Activated CD4-positive, alpha-beta memory T cell treated with anti-CD3 and anti-CD28 coated beads for 36 hours (primary cell): ENCODE results near the gene PIP5K1B. TPM values are rescaled to one million over a fixed set of nuclear protein-coding genes. Genes with fewer than 3 reads are reported as not detected.

Experiments
- CTCF ChIA-PET: fragments of 350-600 bp; sonication (Branson Sonifier 250); formaldehyde crosslinking; loops from one replicate; lab custom pipeline; 2021; ENCODE audit warnings: antibody characterized with exemption, inconsistent platforms; lab: Charles Lee
- POLR2A ChIA-PET: fragments of 350-600 bp; sonication (Branson Sonifier 250); formaldehyde crosslinking; loops from one replicate; lab custom pipeline; 2021; ENCODE audit warnings: antibody characterized with exemption; lab: Charles Lee
- DNase-seq: peaks from one replicate; pipeline ENCODE4 v3.0.0-alpha.2; 2020
- H3K27ac Mint-ChIP-seq: one replicate; pipeline ENCODE4 v1.8.0; 2021; ENCODE audit warnings: mixed read lengths
- H3K27me3 Mint-ChIP-seq: one replicate; pipeline ENCODE4 v1.8.0; 2021; ENCODE audit warnings: mixed read lengths
- H3K36me3 Mint-ChIP-seq: one replicate; pipeline ENCODE4 v1.8.0; 2021; ENCODE audit warnings: mixed read lengths
- H3K4me1 Mint-ChIP-seq: one replicate; pipeline ENCODE4 v1.8.0; 2021; ENCODE audit warnings: low read depth, mixed read lengths
- H3K4me3 Mint-ChIP-seq: one replicate; pipeline ENCODE4 v1.8.0; 2021; ENCODE audit warnings: mild to moderate bottlenecking, mixed read lengths
- H3K9me3 Mint-ChIP-seq: one replicate; pipeline ENCODE4 v1.8.0; 2021; ENCODE audit warnings: mixed read lengths
- intact Hi-C: fragments of 100-400 bp; cut with micrococcal nuclease; formaldehyde crosslinking; loops from one replicate; pipeline ENCODE4 v1.15.1; 2023
- total RNA-seq, 2 experiments: library from RNA; stranded (reverse); gene quantifications; one replicate each; pipeline ENCODE4 v1.2.3, GENCODE V29; 2021

PIP5K1B gene
- total RNA-seq, 2 experiments from 2014 or later, result 1.1 to 1.6 TPM

GRCh38 chr9:68726489-68726888, 21.4 kb downstream of the PIP5K1B start:
- Mint-ChIP-seq H3K27me3 (peaks cover 23% of the 10 kb centered on the region), H3K4me3 (no peak overlapping the region), H3K36me3 (no peaks in the 10 kb centered on the region), H3K4me1 (no peaks in the 10 kb centered on the region), H3K9me3 (no peaks in the 10 kb centered on the region), H3K27ac (no peak overlapping the region)
- ChIA-PET CTCF (interaction anchor here (0.7 kb wide), 1 partner anchor 26 kb away, joined by 3 read pairs; no protein-coding TSS in a partner anchor), POLR2A (no interaction called here)
- DNase-seq, result no peak
- intact Hi-C loops, result no loop called here

GRCh38 chr9:68727636-68728035, 22.6 kb downstream of the PIP5K1B start:
- Mint-ChIP-seq H3K27ac (no peak overlapping the region), H3K4me3 (no peak overlapping the region), H3K27me3 (peaks cover 23% of the 10 kb centered on the region), H3K36me3 (no peaks in the 10 kb centered on the region), H3K9me3 (no peaks in the 10 kb centered on the region), H3K4me1 (no peaks in the 10 kb centered on the region)
- CTCF ChIA-PET, result no interaction called here
- intact Hi-C loops, result no loop called here
- POLR2A ChIA-PET, result no interaction called here
- DNase-seq, result no peak

GRCh38 chr9:68728731-68729130, 23.7 kb downstream of the PIP5K1B start:
- no peaks in the 10 kb centered on the region for H3K9me3 Mint-ChIP-seq
- H3K4me3 Mint-ChIP-seq, result no peak overlapping the region
- DNase-seq, result no peak
- CTCF ChIA-PET, result interaction anchor here (1.0 kb wide), 1 partner anchor 24 kb away, joined by 3 read pairs; no protein-coding TSS in a partner anchor
- H3K27me3 Mint-ChIP-seq, result peaks cover 19% of the 10 kb centered on the region
- H3K27ac Mint-ChIP-seq, result no peak overlapping the region
- intact Hi-C loops, result no loop called here
- no peaks in the 10 kb centered on the region for H3K36me3 Mint-ChIP-seq
- POLR2A ChIA-PET, result no interaction called here
- no peaks in the 10 kb centered on the region for H3K4me1 Mint-ChIP-seq

- intact Hi-C loops, result no loop called here
- no peak overlapping the region for H3K27ac Mint-ChIP-seq
- H3K36me3 Mint-ChIP-seq, result no peaks in the 10 kb centered on the region
- H3K4me3 Mint-ChIP-seq, result no peak overlapping the region
- ChIA-PET CTCF (no interaction called here), POLR2A (no interaction called here)
- no peak for DNase-seq
- peaks cover 16% of the 10 kb centered on the region for H3K27me3 Mint-ChIP-seq
- no peaks in the 10 kb centered on the region for H3K4me1 Mint-ChIP-seq
- H3K9me3 Mint-ChIP-seq, result no peaks in the 10 kb centered on the region
These were observed 25.7 kb downstream of the PIP5K1B start for GRCh38 chr9:68730570-68731235.

DNA sequence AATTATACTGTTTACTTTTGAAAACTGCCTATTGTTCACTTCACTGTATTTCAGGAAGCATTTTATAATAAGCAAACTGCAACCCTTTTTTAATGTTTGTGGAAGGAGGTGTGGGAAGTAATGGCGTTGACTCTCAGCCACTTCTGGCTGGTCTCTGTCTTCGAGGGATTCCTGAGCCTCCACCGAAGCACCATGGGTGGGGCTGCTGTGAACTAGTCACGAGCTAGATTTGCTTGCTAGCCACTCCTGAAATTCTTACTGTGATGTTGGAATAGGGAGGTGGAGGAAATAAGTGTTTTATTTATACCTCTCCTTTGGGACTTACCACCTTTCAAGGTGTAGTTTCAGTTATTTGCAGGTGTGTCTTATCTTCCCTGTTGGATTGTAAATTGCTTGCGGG, 26.8 kb downstream of the PIP5K1B start:
- Mint-ChIP-seq H3K27ac (no peak overlapping the region), H3K4me3 (no peak overlapping the region), H3K4me1 (no peaks in the 10 kb centered on the region), H3K36me3 (no peaks in the 10 kb centered on the region), H3K27me3 (peaks cover 9% of the 10 kb centered on the region), H3K9me3 (no peaks in the 10 kb centered on the region)
- POLR2A ChIA-PET, result no interaction called here
- no peak for DNase-seq
- CTCF ChIA-PET, result no interaction called here
- intact Hi-C loops, result no loop called here

DNA sequence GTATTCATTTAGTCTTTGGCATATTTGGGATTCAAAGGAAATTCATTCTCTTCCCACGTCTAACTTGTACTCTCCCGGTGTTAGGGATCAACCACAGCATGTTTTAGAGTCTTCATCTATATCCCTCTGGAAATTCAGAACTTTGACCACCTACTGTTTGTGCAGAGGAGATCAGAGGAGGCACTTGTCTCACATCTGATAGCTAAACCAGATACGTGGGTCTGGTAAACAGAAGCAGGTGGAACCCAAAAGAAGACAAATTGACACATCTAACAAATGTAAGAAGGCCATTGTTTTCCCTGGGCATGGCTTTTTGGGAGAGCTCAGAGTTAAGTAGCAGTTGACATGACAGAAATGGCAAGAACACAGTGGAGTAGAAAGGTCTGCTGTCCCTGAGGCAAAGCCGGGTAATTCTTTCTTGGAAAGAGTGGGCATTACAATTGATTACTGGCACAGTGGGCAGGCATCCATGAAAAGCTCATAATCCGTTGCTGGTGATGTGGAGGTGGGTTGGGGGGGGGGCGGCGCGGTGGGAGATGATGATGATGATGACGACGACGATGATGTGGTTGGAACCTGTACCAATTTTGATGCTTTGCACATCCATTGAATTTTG, 27.5 kb downstream of the PIP5K1B start:
- H3K9me3 Mint-ChIP-seq, result no peaks in the 10 kb centered on the region
- H3K4me1 Mint-ChIP-seq, result no peaks in the 10 kb centered on the region
- intact Hi-C loops, result no loop called here
- POLR2A ChIA-PET, result no interaction called here
- DNase-seq, result no peak
- H3K27me3 Mint-ChIP-seq, result peaks cover 9% of the 10 kb centered on the region
- H3K36me3 Mint-ChIP-seq, result no peaks in the 10 kb centered on the region
- H3K27ac Mint-ChIP-seq, result no peak overlapping the region
- no peak overlapping the region for H3K4me3 Mint-ChIP-seq
- CTCF ChIA-PET, result no interaction called here

DNA sequence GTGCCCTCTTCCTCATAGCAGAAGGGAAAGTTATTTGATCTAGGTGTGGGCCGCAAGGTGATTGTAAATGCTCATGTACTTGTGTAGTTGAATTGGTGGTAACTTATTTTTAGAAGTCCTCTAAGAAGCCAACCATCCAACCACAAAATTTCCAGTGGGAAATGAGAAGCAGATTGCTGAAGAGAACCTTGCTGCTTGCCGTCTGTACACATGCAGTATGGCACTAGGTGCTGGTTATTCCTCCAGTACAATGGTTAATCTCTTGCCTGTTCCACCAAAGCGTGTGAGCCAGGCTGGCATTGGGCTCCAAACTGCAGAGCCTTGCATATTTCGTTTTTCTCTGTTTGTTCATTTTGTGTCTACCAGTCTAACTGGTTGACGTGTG, 28.0 kb downstream of the PIP5K1B start:
- intact Hi-C loops, result no loop called here
- Mint-ChIP-seq H3K9me3 (no peaks in the 10 kb centered on the region), H3K36me3 (no peaks in the 10 kb centered on the region), H3K4me3 (no peak overlapping the region), H3K27ac (no peak overlapping the region), H3K27me3 (peaks cover 5% of the 10 kb centered on the region), H3K4me1 (no peaks in the 10 kb centered on the region)
- no peak for DNase-seq
- ChIA-PET CTCF (no interaction called here), POLR2A (no interaction called here)

DNA sequence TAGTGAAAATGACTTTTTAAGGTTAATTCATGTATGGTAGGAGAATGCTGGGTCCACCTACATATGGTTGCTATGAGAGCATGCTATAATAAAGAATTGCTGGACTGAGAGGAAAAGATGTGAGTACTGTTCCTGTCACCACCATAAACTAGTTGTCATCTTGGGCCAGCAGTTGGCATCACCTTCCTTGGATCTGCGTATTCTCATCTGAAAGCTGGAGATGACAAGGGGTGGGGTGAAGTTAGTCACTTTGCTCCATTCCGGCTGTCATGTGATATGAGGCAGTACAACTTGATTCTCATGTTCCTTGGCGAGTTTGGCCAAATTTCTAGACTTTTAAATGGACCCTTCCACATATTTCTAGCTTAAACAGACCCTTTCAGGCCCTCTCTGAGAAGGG, 33.3 kb downstream of the PIP5K1B start:
- H3K36me3 Mint-ChIP-seq, result no peaks in the 10 kb centered on the region
- peaks cover 3% of the 10 kb centered on the region for H3K27me3 Mint-ChIP-seq
- ChIA-PET CTCF (no interaction called here), POLR2A (no interaction called here)
- intact Hi-C loops, result no loop called here
- no peaks in the 10 kb centered on the region for H3K4me1 Mint-ChIP-seq
- H3K27ac Mint-ChIP-seq, result no peak overlapping the region
- no peak for DNase-seq
- H3K9me3 Mint-ChIP-seq, result no peaks in the 10 kb centered on the region
- H3K4me3 Mint-ChIP-seq, result no peak overlapping the region

- H3K36me3 Mint-ChIP-seq, result no peaks in the 10 kb centered on the region
- no peak overlapping the region for H3K27ac Mint-ChIP-seq
- DNase-seq, result no peak
- H3K4me3 Mint-ChIP-seq, result no peak overlapping the region
- ChIA-PET POLR2A (no interaction called here), CTCF (no interaction called here)
- no peaks in the 10 kb centered on the region for H3K27me3 Mint-ChIP-seq
- H3K9me3 Mint-ChIP-seq, result no peaks in the 10 kb centered on the region
- no peaks in the 10 kb centered on the region for H3K4me1 Mint-ChIP-seq
- intact Hi-C loops, result no loop called here
These were observed 34.7 kb downstream of the PIP5K1B start for GRCh38 chr9:68739621-68740174.

DNA sequence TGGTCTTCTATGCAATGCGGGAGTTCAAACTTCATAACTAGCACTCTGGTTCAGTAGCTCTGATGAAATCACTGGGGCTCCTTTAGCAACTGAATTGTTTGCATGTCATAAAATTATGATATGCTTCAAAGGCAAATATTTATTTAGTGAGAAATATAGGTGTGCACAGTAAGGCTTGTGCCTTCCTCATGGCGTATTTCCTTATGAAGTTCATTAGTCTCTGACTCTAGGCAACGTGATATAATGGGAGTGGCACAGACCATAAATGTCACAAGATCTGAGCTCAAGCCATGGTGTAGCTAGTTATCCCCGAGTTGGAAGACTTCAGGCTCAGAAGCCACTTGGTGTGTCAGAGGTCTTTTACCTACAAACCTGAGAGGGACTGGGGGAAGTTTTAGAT, 35.5 kb downstream of the PIP5K1B start:
- ChIA-PET CTCF (no interaction called here), POLR2A (no interaction called here)
- Mint-ChIP-seq H3K9me3 (no peaks in the 10 kb centered on the region), H3K4me1 (no peaks in the 10 kb centered on the region), H3K27me3 (no peaks in the 10 kb centered on the region), H3K4me3 (no peak overlapping the region), H3K36me3 (no peaks in the 10 kb centered on the region), H3K27ac (no peak overlapping the region)
- intact Hi-C loops, result no loop called here
- DNase-seq, result no peak

DNA sequence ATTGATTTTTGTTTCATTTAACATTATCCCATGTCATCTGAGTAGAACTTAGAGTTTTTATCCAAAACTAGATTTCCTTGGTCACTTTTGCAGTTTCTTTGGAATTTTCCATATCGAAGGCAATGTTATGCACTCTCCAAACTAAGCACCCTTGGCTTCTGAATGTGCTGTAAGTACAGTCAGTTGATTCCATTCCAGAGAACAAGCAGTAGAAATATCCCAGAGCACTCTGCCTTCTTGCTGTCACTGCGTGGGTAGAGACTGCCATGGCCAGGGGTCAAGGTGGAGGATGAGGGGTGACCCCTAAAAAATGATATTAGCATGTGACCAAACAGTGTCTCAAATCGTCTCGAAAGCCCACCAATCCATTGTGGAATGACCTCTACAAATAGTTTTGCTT, 36.2 kb downstream of the PIP5K1B start:
- POLR2A ChIA-PET, result no interaction called here

DNA sequence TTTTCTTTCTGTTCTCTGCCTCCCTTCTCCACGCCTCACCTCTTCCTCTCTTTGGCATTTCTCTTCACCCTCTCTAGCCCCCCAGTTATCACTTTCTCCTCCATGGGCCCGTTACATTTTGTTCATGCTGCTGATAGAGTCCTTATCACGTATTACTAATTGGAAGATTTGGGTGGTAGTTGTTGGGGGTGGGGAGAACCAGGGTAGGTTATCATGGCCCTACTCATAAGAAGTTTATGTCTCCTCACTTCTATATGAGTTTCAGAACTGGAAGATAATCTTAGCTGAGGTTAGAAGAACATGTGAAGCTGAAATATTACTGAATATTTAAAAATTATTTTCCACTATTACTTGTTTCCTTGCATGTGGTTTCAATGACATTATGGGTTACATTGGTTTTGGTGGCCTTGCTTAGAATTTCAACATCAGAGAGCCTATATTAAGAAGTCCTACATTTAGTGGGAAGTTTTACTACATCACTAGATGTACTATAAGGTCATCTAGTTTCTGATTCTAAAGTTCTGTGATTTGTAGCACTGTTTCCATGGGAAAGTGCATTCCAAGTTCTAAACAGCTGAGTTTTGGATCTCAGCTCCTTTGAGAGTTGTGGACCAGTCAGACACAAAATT, 36.8 kb downstream of the PIP5K1B start:
- H3K4me3 Mint-ChIP-seq, result no peak overlapping the region
- ChIA-PET POLR2A (no interaction called here), CTCF (no interaction called here)
- H3K27ac Mint-ChIP-seq, result no peak overlapping the region
- no peak for DNase-seq
- H3K36me3 Mint-ChIP-seq, result no peaks in the 10 kb centered on the region
- H3K27me3 Mint-ChIP-seq, result no peaks in the 10 kb centered on the region
- intact Hi-C loops, result no loop called here
- no peaks in the 10 kb centered on the region for H3K4me1 Mint-ChIP-seq
- no peaks in the 10 kb centered on the region for H3K9me3 Mint-ChIP-seq

More for the DNA sequence above, 36.2 kb downstream of the PIP5K1B start:
- Mint-ChIP-seq H3K4me3 (no peak overlapping the region), H3K36me3 (no peaks in the 10 kb centered on the region), H3K4me1 (no peaks in the 10 kb centered on the region), H3K9me3 (no peaks in the 10 kb centered on the region), H3K27me3 (no peaks in the 10 kb centered on the region), H3K27ac (no peak overlapping the region)
- intact Hi-C loops, result no loop called here
- CTCF ChIA-PET, result no interaction called here
- no peak for DNase-seq
